DND-41 (cell line): ENCODE data around the gene PLEKHA4.

Experiments used
- ATAC-seq: fragments of 200-7000 bp; cut with Tn5 transposase; 3 replicates; pipeline ENCODE4 v1.9.1; 2021; ENCODE audit warnings: low read depth; ENCODE audit not compliant: insufficient read depth
- DNase-seq: peaks from one replicate; pipeline ENCODE4 v3.0.0-alpha.2; 2020
- H2AFZ ChIP-seq: 2 replicates; pipeline ENCODE4 v1.6.0; 2012; ENCODE audit warnings: low read depth, low read length
- H3K27ac ChIP-seq: 2 replicates; pipeline ENCODE4 v1.5.1; 2012; ENCODE audit warnings: low read length, inconsistent platforms
- H3K27me3 ChIP-seq: fragments of 200-600 bp; sonication (generic); 2 replicates; pipeline ENCODE4 v1.6.0; 2012; ENCODE audit warnings: low read length, mild to moderate bottlenecking, inconsistent platforms; ENCODE audit not compliant: insufficient read depth, poor library complexity
- H3K36me3 ChIP-seq: 2 replicates; pipeline ENCODE4 v1.5.1; 2012; ENCODE audit warnings: low read length, inconsistent platforms; ENCODE audit not compliant: insufficient read depth
- H3K4me1 ChIP-seq: 2 replicates; pipeline ENCODE4 v1.5.1; 2012; ENCODE audit warnings: mild to moderate bottlenecking, low read length; ENCODE audit not compliant: insufficient read depth
- H3K4me2 ChIP-seq: 2 replicates; pipeline ENCODE4 v1.6.0; 2012; ENCODE audit warnings: mild to moderate bottlenecking, moderate library complexity, low read length, inconsistent platforms; ENCODE audit not compliant: insufficient read depth
- H3K4me3 ChIP-seq, 2 experiments: fragments of 200-600 bp in 1 of 2; shearing (Covaris generic) in 1 of 2; 2 replicates each; pipeline ENCODE4 v1.5.1; 2012 to 2016; ENCODE audit warnings: inconsistent platforms in 2 of 2, low read length in 2 of 2, mild to moderate bottlenecking in 2 of 2, low read depth in 1 of 2, moderate library complexity in 1 of 2
- H3K79me2 ChIP-seq: 2 replicates; pipeline ENCODE4 v1.6.0; 2012; ENCODE audit warnings: low read length, inconsistent platforms; ENCODE audit not compliant: insufficient read depth
- H3K9ac ChIP-seq: 2 replicates; pipeline ENCODE4 v1.6.0; 2012; ENCODE audit warnings: low read depth, mild to moderate bottlenecking, inconsistent platforms, low read length, moderate library complexity
- H3K9me3 ChIP-seq: 2 replicates; pipeline ENCODE4 v1.5.1; 2012; ENCODE audit warnings: low read length, moderate library complexity, mild to moderate bottlenecking, inconsistent platforms; ENCODE audit not compliant: insufficient read depth, severe bottlenecking
- H4K20me1 ChIP-seq: 2 replicates; pipeline ENCODE4 v1.6.0; 2012; ENCODE audit warnings: low read length; ENCODE audit not compliant: insufficient read depth
- CTCF ChIP-seq: IDR thresholded peaks from 2 replicates; pipeline ENCODE4 v1.5.1; 2012; ENCODE audit warnings: borderline replicate concordance, low read length, moderate library complexity, mild to moderate bottlenecking; ENCODE audit not compliant: poor library complexity, severe bottlenecking; ENCODE audit errors: extremely low read depth
- EZH2 ChIP-seq: IDR thresholded peaks from 3 replicates; pipeline ENCODE4 v1.6.1; 2012; ENCODE audit warnings: borderline replicate concordance, low read depth, mild to moderate bottlenecking, moderate library complexity, low read length, inconsistent platforms; ENCODE audit not compliant: severe bottlenecking

Gene PLEKHA4

GRCh38 chr19:48814895-48815294 is 53.5 kb downstream of the PLEKHA4 start:
- no peaks in the 10 kb centered on the region for H4K20me1 ChIP-seq
- TF ChIP-seq EZH2 (no peak), CTCF (no peak)
- DNase-seq (no peak), ATAC-seq (no peak)
- no peak overlapping the region for H3K27ac ChIP-seq
- H3K4me1 ChIP-seq = peaks cover 11% of the 10 kb centered on the region
- H3K9me3 ChIP-seq = no peaks in the 10 kb centered on the region
- H3K27me3 ChIP-seq = no peaks in the 10 kb centered on the region
- H3K9ac ChIP-seq = no peak overlapping the region
- H2AFZ ChIP-seq = no peak overlapping the region
- peaks cover 11% of the 10 kb centered on the region for H3K79me2 ChIP-seq
- H3K36me3 ChIP-seq = no peaks in the 10 kb centered on the region
- H3K4me2 ChIP-seq = no peak overlapping the region
- H3K4me3 ChIP-seq = no peak overlapping the region

- no peaks in the 10 kb centered on the region for H3K27me3 ChIP-seq
- peaks cover 3% of the 10 kb centered on the region; the same call in 1 of the 2 replicates for H4K20me1 ChIP-seq
- H3K9ac ChIP-seq = no peak overlapping the region
- H2AFZ ChIP-seq = no peak overlapping the region
- ATAC-seq (no peak), DNase-seq (no peak)
- H3K79me2 ChIP-seq = peaks cover 26% of the 10 kb centered on the region
- H3K4me2 ChIP-seq = no peak overlapping the region
- H3K4me1 ChIP-seq = peaks cover 21% of the 10 kb centered on the region
- H3K9me3 ChIP-seq = no peaks in the 10 kb centered on the region
- no peak overlapping the region for H3K27ac ChIP-seq
- no peak overlapping the region for H3K4me3 ChIP-seq
- no peaks in the 10 kb centered on the region for H3K36me3 ChIP-seq
- TF ChIP-seq EZH2 = no peak
- peak; percentile 24 for TF ChIP-seq CTCF
Observed at GRCh38 chr19:48813123-48813913, 55.1 kb downstream of the PLEKHA4 start.

GRCh38 chr19:48812094-48812929 is 56.1 kb downstream of the PLEKHA4 start:
- Histone ChIP-seq H3K9ac (no peak overlapping the region), H3K27ac (no peak overlapping the region)

More at GRCh38 chr19:48812094-48812929, 56.1 kb downstream of the PLEKHA4 start:
- peaks cover 33% of the 10 kb centered on the region for H3K79me2 ChIP-seq
- DNase-seq (no peak), ATAC-seq (no peak)
- H2AFZ ChIP-seq = no peak overlapping the region
- no peaks in the 10 kb centered on the region for H3K9me3 ChIP-seq
- no peak for TF ChIP-seq CTCF
- no peak for TF ChIP-seq EZH2
- no peaks in the 10 kb centered on the region for H3K27me3 ChIP-seq
- H4K20me1 ChIP-seq = peaks cover 8% of the 10 kb centered on the region
- H3K4me2 ChIP-seq = no peak overlapping the region
- H3K36me3 ChIP-seq = peaks cover 7% of the 10 kb centered on the region
- H3K4me3 ChIP-seq = no peak overlapping the region
- peaks cover 24% of the 10 kb centered on the region for H3K4me1 ChIP-seq
